GM21717 (cell line): ENCODE results near the gene ARID1B.

ENCODE experiments used
- ATAC-seq: cut with Tn5 transposase; IDR thresholded peaks from one replicate; pipeline ENCODE4 v1.9.1; 2021; ENCODE audit warnings: mild to moderate bottlenecking, moderate library complexity; ENCODE audit not compliant: unreplicated experiment

ARID1B gene

DNA sequence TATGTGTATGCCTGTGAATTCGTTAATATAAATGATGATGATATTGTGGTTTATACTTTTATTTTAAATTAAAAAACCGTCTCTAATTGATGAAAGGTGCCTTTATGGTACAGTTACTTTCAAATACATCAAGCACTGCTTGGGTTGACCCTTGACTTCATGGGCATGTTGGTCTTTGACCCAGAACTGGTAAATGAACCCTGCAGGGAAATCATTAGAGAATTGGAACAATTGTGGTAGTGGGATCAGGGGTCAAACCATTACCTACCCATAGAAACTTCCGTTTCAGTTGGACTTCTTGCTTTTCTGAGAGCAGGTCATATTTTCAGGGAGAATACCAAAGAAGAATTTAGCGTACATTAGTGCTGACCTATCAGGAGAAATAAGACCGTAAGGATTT, 288.2 kb downstream of the ARID1B start:
- ATAC-seq: no peak

DNA sequence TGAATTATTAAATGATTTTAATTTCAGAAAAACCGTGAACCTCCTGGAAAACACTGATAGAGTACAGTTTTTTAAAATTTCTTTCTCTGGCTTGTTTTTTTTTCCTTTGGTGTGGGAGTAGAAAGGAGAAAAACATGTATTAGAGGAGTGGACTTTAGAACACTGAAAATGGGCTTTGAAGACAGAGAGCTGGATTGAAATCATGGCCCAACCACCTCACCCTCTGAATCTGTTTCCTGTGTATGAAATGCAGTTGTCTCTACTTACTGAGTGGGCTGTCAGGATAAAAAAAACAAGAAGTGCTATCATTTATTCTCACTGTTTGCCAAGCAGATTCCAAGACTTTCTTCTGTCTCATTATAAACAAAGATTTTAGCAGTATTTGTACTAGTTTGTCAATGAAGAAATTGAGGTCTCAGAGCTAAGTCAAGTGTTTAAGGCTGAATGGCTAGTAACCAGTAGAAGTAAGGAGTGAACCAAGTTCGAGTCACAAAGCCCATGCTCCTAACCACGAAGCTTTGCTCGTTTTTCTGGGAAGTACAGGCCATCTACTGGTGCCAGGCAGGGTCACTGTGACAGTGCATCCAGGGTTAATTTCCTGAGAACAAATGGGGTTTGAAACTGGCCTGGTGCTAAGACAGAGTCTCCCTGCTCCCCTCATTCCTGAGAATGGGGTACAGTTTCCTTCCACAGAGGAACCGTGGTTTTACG, 289.8 kb downstream of the ARID1B start:
- ATAC-seq: no peak

- no peak for ATAC-seq
These were observed 290.3 kb downstream of the ARID1B start for GRCh38 chr6:157067507-157067906.

DNA sequence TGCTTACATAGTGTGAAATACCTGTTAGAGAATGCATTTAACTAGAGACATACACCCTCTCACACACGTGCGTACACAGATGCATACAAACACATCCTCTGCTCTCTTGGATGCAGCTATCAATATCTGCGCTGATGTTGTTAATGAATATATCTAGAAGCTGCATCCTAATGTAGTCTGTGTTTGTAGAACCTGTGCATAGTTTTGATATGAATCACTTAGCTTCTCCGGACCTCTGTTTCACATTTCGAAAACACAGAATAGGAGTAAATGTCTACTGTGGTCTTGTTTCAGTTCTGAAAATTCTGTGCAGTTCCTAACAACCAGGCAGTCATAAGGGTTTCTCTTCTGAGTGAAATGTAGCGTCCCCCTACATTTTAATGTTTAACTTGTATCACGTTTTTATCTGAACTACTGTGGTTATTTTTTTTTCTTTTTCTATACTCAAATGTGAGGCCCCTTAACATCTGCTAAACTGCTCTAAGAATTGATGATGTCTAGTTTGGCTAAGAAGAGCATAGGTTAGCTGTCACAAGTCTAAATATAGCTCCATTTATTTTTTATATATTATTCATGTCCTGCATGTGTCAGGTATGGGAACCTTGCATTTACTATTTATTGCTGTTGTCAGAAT, 291.6 kb downstream of the ARID1B start:
- ATAC-seq: peak; percentile 98

GRCh38 chr6:157069585-157069984, 292.4 kb downstream of the ARID1B start:
- no peak for ATAC-seq

- ATAC-seq: no peak
These were observed 293.4 kb downstream of the ARID1B start for GRCh38 chr6:157070403-157071107.

DNA sequence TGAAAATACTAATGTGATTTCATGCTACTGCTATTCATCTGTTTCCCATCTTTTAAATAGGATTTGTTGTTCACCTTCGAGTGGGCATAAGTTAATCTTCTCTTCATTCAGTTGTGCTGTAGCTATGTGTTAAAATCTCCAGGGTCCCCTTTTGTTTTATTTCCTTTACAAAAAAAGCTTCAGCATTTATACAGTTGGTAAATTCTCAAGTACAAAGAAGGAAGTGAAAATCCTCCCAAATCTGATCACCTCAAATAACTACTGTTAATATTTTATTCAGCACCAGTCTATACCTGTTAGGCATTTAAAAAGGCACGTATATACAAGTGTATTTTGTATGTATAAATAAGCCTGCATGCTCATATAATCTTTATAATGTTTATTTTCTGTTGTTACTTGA, 294.9 kb downstream of the ARID1B start:
- no peak for ATAC-seq

DNA sequence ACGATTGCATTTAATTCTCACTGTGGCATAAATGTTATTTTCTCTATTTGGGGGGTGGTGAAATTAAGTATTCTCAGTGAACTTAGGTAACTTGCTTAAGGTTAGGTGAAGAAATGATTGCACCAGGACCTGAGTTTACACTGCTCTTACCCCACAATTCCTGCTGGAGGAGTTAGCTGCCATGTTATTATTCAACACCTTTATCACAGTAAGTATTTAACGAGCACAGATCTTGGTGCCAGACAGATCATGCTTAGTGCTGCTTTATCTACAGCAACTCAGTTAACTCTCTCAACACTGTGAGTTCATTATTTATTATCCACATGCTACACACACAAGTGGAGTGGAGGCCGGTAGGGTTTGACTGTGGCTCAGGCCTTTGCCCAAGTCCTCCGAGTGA, 296.4 kb downstream of the ARID1B start:
- ATAC-seq: no peak

GRCh38 chr6:157074969-157075368, 297.8 kb downstream of the ARID1B start:
- no peak for ATAC-seq

GRCh38 chr6:157075549-157076450, 298.6 kb downstream of the ARID1B start:
- peak; percentile 87 for ATAC-seq

GRCh38 chr6:157076451-157076822, 299.3 kb downstream of the ARID1B start:
- ATAC-seq: no peak

- ATAC-seq: no peak
These were observed 300.1 kb downstream of the ARID1B start for GRCh38 chr6:157077251-157077650.

DNA sequence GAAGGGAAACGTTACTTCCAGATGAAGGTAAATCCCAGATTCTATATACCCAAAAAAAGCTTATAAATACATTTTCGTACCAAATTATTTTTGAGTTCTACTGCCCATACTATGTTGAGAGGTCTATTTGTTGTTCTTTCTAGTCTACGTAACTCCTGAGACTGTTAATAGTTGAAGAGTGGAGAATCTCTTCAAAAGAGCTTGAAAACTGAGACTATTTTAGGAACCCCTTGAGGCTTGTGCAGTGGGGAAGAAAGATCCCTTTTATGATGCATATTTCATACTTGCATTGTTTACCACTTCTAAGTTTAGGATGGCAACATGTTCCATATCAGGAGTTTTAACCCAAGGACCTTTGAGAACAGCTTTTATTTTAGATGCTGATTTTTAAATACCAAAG, 301.1 kb downstream of the ARID1B start:
- no peak for ATAC-seq

- ATAC-seq: no peak
These were observed 302.1 kb downstream of the ARID1B start for GRCh38 chr6:157079277-157079676.

GRCh38 chr6:157079771-157080170, 302.6 kb downstream of the ARID1B start:
- no peak for ATAC-seq

GRCh38 chr6:157080986-157081391, 303.8 kb downstream of the ARID1B start:
- no peak for ATAC-seq

GRCh38 chr6:157083343-157083742, 306.2 kb downstream of the ARID1B start:
- ATAC-seq: no peak

- no peak for ATAC-seq
These were observed 309.5 kb downstream of the ARID1B start for GRCh38 chr6:157086632-157087031.

DNA sequence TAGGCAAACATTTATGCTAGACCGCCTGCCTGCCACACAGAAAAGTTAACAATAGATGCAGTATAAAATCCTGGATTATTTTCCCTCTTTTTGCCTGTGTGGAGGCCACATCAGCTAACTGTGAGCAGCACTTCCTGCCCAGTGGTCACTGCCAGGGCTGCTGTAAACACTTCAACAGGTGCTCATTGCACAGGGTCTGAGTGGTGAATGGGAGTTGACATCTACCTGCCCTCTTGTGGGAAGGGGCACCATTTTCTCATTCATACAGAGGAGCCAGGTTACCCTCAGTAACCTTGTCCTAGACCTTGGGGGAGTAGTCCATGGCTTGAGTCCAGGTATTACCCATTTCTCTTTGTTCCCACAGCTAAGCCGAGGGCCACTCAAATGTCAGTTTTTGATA, 310.8 kb downstream of the ARID1B start:
- no peak for ATAC-seq

- ATAC-seq: no peak
These were observed 311.7 kb downstream of the ARID1B start for GRCh38 chr6:157088841-157089240.

DNA sequence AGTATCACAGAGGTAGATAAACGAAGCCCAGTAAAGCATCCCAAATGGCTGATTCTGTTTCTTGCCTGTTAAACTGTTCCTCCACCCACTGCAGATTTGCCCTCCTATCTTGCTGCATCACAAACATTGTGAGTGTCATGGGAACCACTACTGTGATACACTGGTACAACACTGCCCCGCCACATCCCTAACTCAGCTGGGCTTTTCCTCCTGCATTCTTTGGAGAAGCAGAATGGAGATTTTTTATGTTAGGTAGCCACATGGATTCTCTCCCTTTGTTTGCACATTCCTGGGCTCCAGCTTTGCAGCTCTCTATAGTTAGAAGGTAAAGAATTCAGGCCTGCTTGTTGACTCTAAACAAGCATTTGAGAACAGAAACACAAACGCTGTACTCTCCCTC, 312.1 kb downstream of the ARID1B start:
- no peak for ATAC-seq
